ENCODE data around the gene AIF1L.

Gene AIF1L

DNA sequence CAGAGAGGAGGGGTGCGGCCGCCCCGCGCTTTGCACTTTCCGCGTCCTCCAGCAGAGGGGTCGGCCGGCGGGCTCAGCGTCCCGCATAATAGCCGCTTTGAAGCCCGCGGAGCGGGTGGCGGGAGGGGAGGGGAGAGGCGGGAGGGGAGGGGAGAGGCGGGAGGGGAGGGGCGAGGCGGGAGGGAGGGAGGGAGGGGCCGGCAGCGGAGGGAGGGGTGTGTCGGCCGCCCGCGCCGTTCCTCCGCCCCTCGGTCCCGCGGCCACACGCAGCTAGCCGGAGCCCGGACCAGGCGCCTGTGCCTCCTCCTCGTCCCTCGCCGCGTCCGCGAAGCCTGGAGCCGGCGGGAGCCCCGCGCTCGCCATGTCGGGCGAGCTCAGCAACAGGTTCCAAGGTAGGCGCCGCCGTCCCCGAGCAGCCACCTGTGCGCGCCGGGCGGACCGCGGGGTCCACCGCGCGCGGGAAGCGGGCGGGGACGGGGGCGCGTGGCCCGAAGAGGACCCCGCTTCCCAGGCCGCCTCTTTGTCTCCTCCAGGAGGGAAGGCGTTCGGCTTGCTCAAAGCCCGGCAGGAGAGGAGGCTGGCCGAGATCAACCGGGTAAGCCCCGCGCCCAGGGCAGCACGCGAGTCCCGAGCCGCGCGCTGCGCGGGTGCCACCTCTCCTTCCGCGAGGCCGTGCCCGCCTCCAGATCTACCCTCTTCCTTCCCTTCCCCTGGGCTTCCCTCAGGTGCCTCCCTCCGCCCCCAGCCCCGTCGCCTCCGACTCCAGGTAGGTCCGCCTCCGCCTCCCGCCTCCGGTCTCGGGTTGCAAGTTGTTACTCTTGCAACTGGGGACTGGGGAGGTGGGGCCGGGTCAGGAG is at the start of gene AIF1L:
Gene AIF1L, plus strand, starts transcription at position 263 of the 857 bp plus-strand sequence. Its CDS starts 99 bp downstream, at position 362.
- DNase-seq = no peak

DNA sequence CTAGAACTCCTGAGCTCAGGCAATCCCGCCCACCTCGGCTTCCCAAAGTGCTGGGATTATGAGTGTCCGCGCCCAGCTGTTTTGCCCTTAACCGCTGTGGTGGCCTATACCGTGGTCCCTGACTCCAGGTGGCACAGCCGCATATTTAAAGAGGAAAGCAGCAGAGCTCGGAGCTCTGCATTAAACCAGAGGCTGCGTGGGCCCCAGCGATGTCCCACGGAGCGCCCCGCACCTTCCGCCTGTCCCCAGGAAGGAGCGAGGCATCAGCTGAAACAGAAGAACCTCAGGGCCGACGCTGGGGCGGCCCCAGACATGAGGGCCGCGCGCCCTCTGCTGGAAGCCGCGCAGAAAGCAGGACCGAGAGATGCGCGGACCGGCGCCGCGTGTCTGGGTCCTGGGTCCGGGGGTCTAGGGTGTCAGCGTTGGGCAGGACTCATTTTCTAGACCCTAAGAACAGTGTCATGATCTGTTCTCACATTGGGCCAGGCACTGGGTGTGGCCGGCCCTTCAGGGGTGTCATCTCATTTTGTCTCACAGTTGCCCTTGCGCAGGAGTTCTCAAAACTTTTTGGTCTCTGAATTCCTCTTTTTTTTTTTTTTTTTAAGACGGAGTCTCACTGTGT is 49.6 kb upstream of the AIF1L start:
- DNase-seq = no peak

DNA sequence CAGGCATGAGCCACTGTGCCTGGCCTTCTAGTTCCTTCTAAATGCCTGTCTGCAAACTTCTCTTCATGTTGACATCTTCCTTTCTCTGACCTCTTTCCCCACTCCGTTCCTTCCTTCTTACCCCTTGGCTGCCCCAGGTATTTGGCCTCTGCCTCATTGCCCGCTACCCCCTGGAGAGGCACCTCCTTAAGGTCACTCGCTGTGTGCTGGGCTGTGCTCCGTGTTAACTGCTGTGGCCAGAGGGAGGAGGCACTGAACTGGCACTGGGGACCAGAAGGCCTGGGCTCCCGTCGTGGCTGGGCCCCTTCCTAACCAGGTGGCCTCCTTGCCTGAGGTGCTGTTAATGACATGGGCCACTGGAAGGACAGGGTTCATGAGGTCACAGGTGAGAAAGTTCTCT is 48.0 kb upstream of the AIF1L start:
- no peak for DNase-seq

DNA sequence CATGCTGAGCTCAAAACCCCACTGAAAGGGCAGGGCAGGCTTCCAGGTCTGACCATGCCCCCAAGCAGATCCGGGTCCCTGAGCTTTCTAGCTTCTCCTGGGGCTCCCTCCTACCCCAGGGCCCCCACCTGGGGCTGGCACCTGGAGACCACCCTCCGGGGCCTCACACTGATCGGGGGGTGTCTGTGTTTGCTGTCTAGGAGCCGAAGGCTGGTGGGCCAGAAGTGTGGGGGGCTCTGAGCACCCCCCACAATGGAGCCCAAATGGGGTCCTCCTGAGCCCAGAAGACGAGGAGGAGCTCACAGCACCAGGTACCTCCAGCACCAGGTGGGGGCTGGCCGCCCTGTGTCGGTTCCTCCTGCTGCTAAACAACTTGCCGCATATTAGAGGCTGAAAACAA is 47.5 kb upstream of the AIF1L start:
- no peak for DNase-seq

DNA sequence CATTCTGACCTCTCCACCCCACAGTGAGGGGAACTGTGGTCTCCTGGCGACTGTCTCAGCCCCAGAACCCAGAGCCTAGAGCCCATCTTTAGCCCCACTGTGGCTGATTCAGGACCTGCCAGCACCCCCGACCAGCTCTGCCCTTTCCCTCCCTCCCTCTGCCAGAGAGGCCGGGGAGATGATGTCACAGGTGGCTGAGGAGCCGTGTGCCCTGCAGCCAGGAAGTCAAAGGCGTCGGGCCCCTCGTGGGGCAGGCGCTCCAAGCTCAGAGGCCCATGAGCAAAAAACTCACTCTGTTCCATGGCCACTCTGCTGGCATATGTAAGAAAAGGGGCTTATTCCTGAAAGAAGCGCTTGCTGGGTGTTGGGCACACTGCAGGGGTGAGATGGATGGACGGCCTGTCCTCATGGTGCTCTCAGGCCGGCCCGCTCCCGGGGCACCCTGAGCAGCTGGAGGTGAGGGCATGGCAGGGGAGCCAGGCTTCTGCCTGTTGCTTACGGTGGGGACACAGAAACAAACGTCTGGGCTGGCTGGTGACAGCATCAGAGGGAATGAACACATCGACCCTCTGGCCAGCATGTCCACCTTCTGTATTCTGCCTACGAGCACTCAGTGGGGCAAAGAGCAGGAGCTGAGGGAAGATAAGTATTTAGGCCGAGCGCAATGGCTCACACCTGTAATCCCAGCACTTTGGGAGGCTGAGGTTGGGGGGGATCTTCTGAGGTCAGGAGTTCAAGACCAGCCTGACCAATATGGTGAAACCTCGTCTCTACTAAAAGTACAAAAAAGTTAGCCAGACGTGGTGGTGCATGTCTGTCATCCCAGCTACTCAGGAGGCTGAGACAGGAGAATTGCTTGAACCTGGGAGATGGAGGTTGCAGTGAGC is 46.3 kb upstream of the AIF1L start:
- DNase-seq = no peak

DNA sequence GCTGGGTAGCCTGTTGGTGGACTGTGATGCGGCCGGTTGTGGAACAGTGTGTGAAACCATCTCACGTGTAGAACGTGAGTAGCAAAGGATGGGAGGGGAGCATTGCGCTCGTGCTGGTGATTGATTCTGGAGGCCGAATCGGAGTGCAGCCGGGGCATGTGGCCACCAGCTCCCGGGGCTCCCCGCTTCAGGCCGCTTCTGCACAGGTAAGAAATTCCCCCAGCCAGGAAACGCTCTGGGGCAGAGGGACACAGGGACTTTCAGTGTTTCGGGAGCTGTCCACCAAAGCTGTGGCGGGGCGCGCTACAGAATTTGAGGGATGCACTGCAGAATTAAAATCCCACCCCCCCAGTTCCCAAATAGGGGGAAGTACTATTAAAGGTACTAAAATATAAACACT is 45.5 kb upstream of the AIF1L start:
- DNase-seq = no peak

DNA sequence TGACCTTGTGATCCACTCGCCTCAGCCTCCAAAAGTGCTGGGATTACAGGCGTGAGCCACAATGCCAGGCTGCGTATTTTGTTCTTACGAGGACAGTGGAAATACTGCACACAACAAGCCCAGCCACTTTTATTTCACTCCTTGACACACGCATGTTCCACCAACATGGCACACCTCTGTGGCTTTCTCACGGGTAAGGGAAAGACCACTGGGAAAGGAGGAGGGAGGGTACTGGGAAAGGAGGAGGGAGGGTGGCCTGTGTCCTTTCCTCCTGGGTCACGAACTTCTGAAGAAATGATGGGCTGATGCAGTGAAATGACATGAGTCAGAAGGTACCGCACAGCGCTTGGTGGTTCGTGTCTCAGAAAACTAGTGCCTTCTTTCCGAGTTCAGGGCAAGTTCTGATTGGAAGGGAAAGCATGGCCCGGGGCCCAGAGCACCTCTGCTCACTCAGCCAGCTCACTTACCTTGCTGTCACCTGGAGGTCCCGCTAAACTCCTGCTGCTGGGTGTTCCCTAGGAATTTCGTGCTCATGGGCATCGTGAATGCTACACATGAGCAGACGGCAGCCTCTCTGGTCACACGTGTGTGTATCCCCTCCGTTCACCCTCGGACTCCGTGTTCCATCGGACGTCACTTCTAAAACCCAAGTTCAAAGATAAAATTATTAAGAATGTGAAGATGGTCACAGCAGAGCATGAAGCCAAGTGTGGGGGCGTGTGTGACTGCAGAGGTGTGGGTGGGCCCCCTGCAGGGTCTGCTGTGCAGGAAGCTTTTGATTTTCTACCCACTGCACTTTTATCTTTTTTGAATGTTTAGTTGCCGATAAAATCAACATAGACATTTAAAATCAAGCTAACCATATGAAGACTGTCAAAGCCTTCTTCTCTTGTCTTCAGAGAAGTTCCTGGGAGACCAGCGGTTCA is 44.5 kb upstream of the AIF1L start:
- DNase-seq = no peak

DNA sequence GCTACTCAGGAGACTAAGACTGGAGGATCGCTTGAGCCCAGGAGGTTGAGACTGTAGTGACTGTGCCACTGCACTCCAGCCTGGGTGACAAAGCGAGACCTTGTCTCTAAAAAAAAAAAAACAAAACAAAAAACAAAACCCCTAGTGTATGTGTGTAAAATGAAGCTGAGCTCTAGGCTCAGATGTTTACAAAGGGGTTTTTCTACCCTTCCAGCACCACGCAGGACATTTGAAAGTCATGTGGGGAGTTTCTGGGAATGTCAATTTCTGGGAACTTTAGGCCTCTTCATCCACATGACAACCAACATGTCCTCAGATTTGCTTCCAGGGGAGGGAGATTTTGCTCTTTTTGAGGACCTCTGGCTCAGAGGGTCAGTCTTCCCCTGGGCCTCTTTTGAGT is 42.4 kb upstream of the AIF1L start:
- DNase-seq = no peak

DNA sequence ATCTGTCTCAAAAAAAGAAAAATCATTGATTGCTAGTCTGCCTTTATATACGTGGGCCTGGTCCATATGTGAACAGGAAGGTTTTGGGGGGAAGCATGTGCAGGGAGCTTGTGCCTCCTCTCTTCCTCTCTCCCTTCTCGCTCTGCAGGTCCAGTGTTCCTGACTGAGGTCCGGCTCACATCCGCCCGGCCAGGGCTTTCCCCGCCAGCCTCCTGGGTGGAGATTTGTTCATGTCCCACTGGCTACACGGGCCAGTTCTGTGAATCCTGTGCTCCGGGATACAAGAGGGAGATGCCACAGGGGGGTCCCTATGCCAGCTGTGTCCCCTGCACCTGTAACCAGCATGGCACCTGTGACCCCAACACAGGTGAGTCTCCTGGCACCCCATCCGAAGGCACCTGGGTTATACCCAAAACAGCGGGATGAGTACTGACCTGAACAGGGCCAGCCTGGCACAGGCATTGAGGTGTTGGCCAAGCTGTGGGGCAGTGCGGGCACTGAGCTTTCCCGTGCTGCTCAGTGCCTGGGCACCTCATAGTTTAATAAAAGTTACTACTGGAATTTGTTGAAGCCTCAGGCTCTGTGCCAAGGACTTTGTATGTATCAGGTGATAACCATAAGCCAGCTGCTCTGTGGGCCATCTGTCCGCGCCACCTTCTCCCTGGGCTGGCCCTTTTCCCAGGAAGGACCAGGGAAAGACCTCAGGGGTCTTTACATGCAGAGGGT is 39.4 kb upstream of the AIF1L start:
- no peak for DNase-seq

DNA sequence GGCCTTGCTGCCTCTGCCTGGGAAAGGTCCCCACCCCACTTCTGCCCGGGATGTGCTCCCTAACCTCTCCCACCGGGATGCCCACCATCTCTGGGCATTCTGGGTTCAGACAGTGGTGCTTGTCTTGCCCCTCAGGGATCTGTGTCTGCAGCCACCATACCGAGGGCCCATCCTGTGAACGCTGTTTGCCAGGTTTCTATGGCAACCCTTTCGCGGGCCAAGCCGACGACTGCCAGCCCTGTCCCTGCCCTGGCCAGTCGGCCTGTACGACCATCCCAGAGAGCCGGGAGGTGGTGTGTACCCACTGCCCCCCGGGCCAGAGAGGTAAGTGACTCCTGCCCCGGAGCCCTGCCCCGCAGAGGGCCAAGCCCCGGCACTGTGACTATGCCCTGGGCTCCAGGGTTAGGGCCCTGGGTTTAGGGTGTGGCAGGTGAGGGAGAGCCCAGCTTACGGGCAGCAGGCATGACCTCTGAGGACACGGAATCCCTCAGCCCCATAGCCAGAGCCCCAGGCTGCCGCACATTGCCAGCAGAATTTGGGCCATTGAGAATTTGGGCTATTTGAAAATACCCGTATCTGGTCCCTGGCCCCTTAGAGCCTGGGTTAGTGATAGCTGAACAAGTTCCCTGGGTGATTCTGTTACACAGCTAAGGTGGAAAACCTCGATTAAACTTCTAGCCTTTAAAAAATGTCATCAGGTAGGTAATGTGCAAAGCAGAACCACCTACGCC is 35.3 kb upstream of the AIF1L start:
- DNase-seq = no peak

DNA sequence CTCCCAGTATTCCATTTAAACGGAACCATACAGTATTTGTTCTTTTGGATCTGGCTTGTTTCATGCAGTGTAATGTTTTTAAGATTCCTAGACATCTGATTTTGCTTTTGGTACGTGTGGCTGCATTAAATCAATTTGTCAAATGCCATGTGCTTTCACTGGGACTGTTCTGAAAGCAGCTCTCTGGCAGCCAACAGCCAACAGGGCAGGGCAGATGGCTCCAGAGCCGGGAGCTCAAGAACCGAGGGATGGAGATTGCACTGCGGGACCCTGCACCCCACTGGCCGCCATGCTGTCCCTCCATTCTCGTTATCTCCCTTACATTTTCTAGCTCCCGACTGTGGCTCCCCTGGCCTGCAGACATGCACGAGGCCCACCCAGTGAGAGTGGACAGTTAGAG is 33.4 kb upstream of the AIF1L start:
- no peak for DNase-seq

DNA sequence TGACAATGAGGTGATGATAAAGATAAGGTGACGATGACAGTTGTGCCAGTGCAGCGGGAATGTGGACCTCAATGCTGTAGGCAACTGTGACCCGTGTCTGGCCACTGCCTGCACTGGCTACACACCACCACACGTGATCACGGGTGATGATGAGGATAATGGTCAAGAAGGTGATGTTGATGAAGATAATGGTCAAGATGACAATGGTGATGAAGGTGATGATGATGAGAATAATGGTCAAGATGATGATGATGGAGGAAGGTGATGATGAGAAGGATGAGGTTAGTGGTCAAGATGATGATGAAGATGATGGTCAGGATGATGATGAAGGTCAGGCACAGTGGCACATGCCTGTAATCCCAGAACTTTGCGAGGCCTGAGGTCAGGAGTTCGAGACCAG is 30.7 kb upstream of the AIF1L start:
- DNase-seq = no peak

DNA sequence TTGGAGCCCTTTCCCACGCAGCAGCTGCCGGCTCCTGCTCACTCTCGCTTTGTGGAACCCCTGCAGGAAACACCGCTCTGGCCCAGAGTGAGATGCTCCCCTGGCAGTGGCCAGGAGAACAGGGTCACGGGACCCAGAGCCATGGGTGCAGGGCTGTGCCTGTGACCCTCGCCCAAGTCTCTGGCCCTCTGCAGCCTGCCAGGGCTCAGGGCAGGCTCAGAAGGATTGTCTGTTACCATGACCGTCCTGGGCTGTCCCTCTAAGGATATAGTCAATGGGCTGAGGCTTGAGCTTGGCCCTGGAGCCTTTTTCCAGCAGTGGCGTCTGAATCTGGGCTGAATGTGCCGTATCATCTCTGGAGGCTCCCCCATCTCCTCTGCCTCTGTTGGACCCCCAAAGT is 28.7 kb upstream of the AIF1L start:
- DNase-seq = no peak

DNA sequence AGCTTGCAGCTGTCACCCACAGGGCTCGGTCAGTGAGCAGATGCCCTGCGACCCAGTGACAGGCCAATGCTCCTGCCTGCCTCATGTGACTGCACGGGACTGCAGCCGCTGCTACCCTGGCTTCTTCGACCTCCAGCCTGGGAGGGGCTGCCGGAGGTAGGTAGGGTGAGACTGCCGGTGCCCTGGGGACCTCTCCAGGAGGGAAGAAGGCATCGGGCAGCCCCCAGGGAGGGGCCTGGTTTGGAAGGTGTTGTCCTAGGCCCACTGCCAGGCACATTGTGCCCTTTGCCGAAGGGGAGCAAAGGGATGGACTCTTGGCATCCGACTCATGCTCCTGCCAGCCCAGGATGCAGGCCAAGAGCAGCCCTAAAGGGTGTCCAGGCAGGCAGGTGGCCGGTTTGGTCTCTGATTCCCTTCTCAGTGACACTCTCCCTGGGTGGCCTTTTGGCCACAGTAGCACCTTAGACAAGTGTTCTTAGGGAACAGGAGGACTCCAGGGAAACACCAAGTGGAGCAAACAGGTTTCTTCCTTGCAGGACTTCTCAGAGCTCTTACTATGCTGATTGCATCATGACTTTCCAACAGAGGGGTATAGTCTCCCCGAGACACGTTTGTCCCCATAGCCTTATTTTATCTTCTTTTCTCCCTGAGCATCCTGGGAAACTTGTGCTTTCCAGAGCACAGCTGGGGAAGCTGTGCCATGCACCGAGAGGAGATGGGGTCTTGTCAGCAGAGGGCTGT is 28.1 kb upstream of the AIF1L start:
- no peak for DNase-seq

DNA sequence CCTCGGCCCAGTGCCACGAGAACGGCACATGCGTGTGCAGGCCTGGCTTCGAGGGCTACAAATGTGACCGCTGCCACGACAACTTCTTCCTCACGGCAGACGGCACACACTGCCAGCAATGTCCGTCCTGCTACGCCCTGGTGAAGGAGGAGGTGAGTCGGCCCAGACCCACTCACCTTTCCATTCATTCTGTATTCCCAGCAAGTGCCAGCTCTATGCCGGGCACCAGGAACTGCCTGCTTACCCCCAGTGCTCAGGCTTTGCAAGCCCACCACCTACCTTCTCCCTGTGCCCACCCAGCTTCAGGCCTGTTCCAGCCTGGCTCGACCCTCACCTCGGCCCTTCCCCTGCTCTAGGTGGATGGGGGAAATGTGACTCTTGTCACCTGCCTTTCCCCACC is 26.6 kb upstream of the AIF1L start:
- no peak for DNase-seq

DNA sequence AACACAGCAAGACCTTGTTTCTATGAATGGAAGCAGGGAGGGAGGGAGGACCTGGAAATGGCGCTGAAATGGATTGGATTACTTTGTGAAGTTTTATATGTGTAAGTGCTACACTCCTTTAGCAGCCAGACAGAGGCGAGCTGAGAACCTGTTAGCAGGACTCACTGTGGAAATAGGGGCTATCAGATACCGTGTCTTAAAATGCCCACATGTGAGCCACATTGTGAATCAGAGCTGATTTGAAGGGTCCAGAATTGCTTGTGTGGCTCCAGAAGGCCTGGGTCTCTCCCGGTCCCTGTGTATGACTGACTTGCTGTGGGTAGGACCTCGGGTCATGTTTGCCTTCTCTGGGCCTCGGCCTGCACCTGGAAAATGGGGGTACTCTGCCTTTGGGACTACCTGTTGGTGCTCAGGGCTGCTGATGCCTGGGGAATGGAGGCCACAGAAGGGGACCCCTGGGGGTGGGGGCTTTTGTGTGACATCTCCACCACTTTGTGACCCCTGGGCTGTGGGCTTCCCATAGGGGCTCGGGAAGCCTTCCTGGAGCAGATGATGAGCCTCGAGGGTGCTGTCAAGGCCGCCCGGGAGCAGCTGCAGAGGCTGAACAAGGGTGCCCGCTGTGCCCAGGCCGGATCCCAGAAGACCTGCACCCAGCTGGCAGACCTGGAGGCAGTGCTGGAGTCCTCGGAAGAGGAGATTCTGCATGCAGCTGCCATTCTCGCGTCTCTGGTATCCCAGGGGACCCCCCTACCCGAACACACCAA is 24.0 kb upstream of the AIF1L start:
- no peak for DNase-seq

DNA sequence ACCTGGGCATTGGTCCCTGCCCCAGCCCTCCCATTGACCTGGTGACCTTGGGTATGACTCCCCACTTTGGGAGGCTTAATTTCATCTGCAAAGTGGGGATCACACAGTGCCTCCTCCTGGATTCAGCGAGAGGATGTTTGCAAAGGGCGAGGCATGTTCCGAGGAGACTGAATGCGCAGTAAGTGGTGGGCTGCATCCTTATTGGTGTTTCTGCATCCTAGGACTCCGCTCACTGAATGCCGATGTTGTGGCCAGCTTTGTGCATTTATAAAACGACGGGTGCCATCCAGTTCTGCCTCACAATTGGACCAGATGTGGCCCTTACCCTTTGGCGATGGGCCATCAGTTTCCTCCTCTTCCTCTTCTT is 23.5 kb upstream of the AIF1L start:
- no peak for DNase-seq

DNA sequence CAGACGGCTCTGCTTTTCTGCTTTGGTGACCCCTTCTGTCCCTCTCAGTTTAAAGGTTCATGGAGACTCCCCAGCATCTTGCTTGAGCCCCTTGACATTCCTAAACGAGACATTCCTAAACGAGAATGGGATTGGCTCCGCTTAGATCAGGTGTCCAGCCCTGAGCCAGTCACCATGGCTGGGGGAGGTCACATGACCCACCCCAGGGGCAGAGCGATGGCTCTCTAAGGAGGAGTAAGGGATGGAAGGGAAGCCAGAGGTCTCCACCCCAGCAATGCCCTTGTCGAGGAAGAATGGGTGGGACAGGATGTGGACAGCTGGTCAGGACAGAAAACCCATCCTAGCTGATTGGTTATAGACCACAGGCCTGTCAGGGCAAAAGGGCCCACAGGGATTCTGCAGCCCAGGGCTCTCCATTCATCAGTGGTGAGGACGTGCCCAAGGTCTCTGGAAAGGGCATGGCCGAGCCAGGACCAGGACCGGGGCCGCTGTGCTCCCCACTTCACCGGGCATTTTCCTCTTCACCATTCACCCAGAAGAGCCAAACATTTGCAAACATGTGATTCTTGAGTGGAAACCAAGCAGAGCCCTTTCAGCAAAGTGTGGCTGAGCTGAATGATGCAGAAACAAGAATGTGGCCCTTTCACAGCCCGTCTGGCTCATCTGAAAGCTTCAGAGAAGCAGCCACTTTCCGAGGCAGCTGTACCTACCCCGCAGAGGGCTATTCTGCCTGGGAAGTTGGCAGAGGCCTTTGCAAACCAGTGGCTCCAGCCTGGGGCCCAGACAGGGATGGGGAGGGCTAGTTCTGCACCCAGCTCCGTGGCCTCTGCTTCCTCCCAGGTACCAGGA is 19.8 kb upstream of the AIF1L start:
- no peak for DNase-seq
